Middle frontal gyrus (tissue), 1 donor: ENCODE results near the gene BLMH.

Experiments used
- DNase-seq: peaks from one replicate; pipeline ENCODE4 v3.0.0-alpha.2; 2015; ENCODE audit warnings: low spot score; ENCODE audit errors: extremely low spot score

BLMH gene, protein sequence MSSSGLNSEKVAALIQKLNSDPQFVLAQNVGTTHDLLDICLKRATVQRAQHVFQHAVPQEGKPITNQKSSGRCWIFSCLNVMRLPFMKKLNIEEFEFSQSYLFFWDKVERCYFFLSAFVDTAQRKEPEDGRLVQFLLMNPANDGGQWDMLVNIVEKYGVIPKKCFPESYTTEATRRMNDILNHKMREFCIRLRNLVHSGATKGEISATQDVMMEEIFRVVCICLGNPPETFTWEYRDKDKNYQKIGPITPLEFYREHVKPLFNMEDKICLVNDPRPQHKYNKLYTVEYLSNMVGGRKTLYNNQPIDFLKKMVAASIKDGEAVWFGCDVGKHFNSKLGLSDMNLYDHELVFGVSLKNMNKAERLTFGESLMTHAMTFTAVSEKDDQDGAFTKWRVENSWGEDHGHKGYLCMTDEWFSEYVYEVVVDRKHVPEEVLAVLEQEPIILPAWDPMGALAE

DNA sequence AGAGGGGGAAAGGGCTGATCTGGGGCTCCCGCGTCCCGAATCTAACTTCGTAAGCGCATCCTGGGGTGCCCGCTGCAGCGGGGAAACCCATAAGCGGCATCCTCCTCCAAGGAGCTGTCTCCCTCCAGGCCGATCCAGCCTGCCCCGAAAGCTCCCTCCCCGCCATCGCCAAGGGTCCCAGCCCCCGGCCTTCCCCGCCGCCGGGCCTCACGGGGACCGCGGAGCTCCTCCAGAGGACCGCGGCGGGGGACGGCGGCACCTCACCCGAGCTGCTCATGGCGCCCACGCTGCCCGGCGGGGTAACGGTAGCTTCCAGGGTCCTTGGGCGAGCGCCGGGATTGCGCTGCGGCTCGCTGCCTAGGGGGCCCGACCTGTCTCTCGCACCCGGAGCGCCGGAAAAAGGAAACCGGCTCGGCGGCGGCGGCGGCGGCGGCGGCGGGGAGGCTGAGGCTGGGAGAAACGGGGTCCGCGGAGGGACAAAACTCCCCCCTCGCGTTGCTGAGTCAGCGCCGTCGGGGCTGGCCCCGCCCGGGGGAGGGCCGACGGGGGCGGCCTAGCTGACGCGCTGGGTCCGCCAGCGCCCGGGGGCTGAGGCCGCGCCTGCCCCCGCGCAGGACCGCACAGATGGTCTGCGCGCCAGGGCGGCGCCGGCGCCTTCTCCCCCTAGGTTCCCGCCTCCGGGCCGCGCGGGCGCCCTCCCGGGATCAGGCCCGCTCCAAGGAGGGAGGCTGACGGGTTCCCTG is at the start of gene BLMH:
TSS of gene BLMH (minus strand) at position 402 of the 743 bp plus-strand sequence. CDS start at position 277, 125 bp downstream.
- peak; percentile 38 for DNase-seq

DNA sequence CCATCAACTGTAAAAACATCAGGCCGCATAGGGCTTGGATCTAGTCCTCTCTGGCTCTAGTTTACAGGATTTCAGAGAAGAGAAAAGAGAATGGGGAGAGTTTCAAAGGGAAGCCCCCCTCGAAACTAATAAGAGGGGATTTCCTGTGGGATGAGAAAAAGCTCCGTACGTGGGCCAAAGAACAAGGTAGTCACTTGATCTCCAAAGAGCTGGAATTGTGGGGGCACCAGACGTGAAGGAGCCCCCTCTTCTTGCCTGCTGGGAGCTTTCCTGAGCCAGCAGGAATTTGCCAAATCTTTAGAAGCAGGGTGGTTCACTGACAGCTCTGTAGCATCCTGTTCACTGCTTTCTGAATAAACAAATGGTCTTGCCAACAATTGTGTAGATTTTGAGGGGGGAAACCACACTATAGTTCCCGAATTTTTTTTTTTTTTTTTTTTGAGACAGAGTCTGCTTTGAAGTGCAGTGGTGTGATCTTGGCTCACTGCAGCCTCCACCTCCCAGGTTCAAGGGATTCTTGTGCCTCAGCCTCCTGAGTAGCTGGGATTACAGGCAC is 49.1 kb upstream of the BLMH start:
- no peak for DNase-seq

DNA sequence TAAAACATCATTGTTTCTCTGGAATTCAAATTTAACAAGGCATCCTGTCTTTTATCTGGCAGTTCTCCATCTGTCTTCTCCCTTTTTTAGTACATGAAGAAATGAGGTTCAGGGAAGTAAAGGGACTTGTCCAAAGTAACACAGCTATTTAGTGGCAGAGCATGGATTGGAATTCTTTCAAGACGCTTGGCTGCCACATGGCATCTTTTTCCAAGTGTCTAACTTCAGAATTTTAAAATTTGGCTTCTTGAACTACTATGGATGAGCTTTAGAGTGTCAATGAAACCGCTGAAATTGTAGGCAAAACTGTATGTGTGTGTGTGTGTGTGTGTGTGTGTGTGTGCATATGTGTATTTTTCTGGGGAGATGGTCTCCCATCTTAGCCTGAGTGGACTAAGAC is 47.3 kb upstream of the BLMH start:
- DNase-seq: no peak

DNA sequence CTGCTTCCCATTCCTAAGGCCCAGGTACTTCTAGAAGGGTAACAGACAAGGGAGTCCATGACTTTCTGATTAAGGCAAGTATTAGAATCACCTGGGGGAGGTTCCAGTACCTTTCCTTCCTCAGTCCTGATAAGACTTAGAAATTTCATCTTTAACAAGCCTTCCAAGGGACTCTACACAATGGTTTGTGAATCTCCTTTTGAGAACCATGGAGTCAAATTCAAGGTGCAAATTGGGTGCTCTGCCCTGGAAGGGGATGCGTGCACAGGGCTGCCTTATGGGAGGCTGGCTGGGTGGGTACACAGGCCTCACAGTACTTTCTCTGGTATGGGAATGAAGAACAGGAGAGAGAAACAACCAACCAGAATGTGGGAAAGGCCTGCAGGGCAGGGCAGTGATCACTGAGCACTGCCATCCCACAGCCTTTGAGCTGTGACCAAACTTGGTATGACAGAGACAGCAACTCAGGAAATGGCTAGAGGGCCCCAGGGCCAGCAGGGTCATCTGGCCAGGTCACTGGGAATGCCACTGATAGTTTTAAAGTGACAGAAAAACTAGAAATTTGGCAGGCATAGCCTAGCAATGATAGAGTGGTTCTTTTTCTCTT is 45.8 kb upstream of the BLMH start:
- DNase-seq: no peak

DNA sequence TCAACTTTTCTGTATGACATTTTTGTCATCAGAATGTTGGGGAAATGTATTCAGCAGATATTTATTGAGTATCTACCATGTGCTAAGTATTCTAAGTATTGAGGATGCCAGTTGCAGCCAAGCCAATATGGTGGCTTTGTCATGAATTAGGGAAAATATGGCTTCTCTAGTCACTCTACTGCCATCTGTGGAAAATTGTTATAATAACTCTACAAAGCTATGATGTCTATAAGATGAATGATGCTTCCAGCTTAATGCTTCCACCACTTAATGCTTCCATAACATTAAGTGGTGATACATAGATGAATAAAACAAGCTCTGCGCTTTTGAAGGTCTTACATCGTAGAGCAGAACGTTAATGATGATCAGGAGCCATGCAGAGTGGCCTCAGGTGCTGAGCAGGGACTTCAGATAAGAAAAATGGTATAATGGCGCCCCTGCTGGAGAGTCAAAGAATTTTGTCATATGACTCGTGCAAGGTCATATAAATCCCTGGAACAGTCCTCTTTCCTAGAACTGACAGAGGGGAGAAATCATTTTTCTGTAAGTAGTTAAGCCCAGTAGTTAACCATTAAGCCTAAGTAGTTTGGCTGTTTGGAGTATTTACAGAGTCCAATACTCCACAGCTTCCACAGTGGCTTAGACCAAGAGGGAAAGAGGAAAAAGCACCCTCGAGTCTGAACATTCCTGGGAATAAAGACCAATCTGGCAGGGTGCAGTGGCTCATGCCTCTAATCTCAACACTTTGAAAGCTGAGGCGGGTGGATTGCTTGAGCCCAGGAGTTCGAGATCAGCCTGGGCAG is 44.8 kb upstream of the BLMH start:
- DNase-seq: no peak

DNA sequence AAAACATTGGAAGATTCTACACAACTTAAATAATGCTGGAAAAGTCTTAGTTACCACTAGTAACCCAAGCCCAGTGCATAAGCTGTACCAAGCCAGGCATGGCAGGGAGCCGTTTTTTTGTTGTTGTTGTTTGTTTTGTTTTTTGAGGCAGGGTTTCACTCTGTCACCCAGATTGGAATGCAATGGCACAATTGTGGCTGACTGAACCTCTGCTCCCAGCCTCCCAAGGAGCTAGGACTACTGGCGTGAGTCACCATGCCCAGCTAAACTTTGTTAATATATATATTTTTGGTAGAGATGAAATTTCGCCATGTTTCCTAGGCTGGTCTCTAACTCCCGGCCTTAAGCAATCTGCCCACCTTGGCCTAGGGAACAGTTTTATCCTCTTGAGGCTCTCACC is 42.7 kb upstream of the BLMH start:
- no peak for DNase-seq

DNA sequence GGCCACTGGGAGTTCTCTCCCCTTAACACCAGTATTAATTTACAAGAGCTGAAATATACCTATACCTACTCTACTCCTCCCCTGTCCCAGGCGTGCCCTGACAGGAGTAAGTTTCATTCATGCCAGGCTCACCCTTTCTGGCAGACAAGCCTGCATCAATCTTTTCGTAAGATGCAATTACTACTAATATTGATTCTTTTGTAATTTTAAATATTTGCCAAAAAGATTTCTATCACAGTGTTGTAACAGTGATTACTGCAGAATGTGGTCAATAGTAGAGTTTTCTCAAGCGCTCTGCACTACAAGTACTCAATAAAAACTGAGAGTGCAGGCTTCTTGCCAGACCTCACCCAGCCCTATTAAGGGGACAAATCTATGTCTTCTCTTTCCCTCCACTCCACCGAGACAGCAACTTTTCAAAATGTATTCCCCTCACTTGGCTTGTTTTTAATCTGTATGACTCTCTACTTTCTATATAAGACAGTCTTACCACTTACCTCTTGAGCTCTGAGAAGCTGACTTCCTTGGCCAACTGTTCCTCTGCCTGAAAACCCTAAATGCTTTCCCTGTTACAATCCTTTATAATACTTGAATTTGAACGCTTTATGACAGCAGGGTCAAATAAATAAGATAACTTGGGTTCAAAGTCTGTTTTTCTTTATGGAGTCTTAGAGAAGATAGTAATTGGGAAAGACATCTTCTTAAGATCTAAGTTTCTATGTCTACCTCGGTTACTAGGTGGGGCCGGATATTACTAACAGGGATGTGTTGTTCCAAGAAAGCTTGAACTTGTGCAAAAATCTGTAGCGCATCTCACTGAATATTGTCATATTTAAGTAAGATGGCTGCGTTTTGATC is 42.0 kb upstream of the BLMH start, which contains the start of gene TMIGD1:
TSS of gene TMIGD1 (minus strand) at position 555 of the 858 bp plus-strand sequence. CDS start 1,924 bp downstream, outside the sequence.
- no peak for DNase-seq

DNA sequence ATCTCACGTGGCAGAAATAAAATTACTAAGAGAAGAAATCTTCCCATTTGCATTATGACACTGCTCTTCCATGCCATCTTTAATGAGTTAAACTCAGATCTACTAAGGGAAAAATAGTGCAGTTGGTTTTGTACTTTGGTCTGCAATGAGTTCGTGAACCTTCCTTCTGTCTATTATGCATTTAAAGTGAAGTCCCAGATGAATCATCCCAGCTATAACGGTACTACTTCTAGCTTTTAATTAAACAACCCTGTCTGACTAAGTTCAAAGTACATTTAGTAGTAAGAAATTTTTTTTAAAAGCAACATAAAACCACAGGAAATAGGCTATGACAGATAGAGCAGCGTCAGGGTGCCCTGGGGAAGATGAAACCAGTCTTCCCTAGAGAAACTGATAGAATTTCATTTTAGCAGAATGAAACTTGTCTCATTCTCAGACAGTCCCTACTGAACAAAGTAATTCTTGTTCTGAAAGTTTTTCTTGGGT is 40.4 kb upstream of the BLMH start:
- no peak for DNase-seq

DNA sequence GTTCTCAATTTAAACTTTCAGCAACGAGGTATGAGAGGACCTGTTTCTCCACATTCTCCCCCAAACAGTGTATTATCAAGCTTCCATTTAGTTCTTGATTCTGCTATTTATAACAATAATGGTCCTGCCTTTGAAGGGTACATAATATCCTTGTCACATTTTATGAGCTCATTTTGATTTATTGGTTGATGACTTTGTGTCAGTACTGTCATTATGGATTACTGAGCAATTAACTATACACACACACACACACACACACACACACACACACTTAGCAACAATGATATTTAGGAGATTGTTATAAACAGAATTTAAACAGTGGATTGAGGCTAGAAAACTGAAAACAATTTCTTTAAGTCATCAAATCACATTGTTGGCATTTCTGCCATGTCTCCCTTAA is 35.1 kb upstream of the BLMH start:
- DNase-seq: no peak

DNA sequence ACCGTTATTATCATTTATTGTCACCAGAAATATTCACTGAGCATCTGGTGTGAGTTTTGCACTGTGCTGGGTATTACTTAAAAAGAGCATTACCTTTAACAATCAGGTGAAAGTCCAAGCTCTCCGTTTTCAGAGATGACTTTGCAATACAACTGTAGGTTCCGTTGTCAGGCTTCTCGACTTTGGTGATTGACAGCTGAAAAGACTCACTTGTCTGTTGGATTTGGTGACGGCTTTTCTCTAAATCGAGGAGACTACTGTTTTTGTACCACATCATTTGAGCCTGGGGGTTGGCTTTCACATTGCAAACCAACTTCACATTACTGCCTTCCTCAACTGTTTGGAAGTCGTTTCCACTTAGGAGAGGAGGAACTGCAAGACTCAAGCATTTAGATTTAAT is 33.0 kb upstream of the BLMH start:
- DNase-seq: no peak

DNA sequence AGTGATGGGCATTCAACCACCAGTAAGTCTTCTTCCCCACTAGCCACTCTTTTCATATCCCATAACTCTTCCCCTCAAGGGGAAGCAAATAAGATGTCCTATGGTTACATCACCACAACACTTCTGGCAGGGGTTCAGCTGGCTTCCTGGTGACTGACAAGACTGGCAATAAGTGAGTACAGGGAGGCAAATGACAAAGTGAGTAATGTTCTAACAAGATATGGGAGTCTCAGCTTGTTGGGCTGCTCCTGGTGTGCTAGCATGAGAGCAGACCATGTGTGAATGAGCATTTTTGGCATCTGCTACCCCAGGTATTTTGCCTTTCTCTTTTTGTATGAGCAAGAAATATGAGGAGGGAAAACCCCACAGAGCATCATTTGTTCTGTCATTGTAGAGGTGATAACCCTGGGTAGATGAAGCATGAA is 32.2 kb upstream of the BLMH start:
- DNase-seq: no peak

DNA sequence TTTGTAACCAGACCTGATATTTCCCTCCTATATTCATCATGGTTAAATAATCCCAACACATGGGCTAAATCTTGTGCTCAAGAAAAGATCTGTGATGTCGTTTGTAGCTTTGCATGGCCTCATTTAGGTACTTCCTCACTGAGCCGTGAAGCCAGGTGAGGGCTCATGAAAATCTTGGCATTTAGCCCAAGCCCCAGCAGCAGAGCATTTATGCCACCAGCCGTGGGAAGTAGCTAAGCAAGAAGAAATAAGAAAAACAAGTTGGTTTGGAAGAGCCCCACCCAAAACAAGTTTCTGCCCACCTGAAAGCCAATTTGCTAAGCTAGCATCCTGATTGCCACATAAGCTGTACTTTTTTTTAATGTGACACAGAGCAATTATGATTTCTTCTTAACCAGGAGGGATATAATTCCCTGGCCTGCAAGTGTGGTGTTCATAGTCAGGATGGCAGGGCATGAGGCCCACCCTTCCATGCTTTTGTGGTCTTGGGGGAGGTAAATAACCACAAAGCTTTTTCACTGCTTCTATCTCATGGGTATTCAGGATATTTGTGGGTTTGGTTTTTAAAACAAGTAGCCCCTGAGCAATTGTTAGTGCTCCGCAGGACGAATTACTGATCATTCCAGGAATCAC is 31.6 kb upstream of the BLMH start:
- DNase-seq: no peak

DNA sequence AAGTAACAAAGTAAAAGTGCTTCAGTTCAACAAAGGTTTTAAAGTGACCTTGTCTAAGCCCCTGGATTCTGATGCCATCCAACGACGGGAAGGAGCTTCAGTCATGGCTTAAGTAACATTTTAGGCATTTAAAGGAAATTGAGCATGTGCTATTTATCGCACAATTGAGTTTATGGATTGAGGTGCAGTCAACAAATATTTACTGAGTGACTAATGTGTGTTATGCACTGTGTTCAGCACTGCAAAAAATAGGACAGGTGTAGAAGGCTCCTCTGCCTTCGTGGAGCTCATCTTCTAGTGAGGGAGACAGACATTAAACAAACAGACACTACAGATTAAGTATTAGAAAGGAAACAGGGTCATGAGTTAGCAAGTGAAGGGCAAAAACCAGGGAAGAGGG is 29.6 kb upstream of the BLMH start:
- DNase-seq: no peak

DNA sequence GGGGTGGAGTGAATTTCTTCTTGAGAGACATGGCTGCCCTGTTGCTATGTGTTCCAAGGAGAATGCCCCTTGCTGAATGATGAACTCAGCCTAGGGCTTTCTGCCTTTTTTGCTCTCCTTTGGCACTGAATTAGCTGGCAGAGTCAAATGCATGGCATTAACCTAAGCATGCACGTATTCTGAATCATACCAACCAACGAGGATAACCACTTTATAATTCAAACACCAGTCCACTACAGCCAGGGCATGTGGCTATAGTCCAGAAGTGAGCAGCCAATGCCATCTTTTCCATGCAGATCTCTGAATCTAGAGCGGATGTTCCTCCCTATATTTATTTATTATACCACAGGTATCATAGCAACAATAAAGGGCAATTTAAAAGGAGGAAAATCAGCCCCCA is 26.4 kb upstream of the BLMH start:
- DNase-seq: no peak

DNA sequence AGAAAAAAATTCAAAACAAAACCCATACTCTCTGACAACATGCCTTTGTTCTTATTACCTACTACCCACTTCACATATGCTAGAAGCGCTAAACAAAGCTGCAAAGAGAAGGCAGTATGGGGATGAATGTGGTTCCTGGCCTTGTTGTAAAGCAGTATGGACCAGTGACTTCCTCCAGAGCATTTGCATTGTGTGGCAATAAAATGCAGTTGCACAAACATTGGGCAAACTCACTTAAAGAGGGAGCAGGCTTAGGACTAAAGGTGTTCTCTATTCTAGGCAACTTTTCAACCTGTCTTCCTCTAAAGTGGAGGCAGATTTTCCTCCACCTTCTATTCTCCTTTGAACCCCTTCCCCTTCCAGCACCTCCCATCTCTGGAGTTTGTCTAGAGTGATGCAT is 25.0 kb upstream of the BLMH start:
- DNase-seq: no peak

DNA sequence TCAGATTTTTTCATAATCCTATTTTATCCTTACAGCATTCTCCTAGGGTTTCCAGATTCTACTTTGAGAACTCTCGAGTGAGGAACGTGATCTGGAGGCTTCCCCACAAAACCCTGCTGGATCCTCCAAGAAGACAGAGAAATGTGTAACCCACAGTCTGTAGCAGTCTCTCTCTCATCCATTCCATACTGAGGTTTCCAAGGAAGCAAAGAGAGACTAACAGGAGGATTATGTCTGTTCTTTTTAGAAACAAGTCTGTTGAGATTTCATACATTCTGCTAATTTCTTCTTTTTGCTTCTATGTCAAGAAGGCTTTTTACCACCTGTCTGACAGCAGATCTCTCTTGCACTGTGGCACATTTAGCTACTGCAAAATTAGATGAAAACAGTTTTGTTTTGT is 23.4 kb upstream of the BLMH start:
- peak; percentile 6 for DNase-seq

DNA sequence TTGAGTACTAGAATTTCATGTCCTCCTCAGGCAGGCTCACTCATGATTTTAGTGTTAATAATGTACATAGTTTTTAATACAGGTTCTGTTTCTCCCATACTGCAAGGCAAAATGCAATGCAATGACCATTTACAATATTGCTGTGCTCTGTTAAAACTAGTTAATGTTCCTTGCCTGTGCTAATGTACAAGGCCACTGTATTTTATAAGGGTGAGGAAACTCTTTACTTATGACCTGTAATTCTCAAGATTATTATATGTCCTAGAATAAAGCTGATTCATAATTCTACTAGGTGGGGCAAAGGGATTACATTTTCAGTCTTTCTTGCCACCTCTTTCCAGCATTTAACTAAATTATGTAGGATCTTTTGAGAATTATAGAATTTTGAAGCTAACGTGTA is 22.7 kb upstream of the BLMH start:
- no peak for DNase-seq

DNA sequence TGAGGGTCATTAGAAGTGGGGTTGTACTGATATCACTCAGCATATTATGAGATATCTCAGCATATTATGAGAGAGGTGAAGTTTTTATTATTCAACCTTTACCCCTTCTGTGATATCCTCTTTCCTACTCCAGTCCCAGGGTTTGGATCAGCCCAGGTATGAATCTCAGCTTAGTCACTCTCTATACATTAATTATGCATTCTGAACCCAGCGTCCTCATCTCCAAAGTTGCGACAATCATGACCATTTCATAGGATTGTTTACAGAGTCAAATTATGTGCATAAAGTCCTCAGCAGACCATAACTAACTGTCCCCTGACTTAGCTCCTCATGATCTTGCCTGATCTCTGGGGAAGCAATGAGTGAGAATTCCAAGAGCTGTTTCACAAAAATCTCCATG is 20.5 kb upstream of the BLMH start:
- DNase-seq: no peak

DNA sequence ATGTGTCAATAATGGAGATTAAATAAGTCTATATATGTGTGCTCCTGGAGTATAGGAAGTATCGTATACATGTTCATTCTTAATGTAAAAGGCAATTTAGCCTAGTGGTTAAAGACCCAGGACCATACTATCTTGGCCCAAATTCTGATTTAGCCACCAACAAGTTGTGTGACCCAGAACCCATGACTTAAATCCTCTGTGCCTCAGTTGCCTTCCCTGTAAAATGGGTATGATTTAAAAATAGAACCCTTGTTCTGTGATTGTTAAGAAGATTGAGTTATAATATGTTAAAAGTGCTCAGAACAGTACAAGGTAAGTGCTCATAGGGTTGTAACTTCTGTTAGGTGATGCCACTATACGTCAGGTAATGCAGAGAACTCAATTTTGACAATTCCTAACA is 18.8 kb upstream of the BLMH start:
- no peak for DNase-seq
